OCI-LY1 (cell line): ENCODE results near the gene EDC4.

Source experiments
- H2AFZ ChIP-seq: fragments of 200-600 bp; sonication (generic), shearing (Covaris generic); 2 replicates; pipeline ENCODE4 v1.6.0; 2014; ENCODE audit warnings: antibody characterized with exemption, mild to moderate bottlenecking, low read length
- H3F3A ChIP-seq: fragments of 200-600 bp; sonication (generic), shearing (Covaris generic); 2 replicates; pipeline ENCODE4 v1.6.0; 2014; ENCODE audit warnings: mild to moderate bottlenecking, antibody characterized with exemption, low read length, moderate library complexity; ENCODE audit not compliant: insufficient read depth
- H3K27ac ChIP-seq: fragments of 200-600 bp; sonication (generic); 2 replicates; pipeline ENCODE4 v1.5.1; 2014; ENCODE audit warnings: low read length, mixed run types, mild to moderate bottlenecking, low read depth; ENCODE audit not compliant: poor library complexity, severe bottlenecking
- H3K27me3 ChIP-seq: fragments of 200-600 bp; sonication (generic); 2 replicates; pipeline ENCODE4 v1.6.0; 2014; ENCODE audit warnings: antibody characterized with exemption, mild to moderate bottlenecking, low read length, moderate library complexity; ENCODE audit not compliant: insufficient read depth
- H3K36me3 ChIP-seq: fragments of 200-600 bp; sonication (generic); 2 replicates; pipeline ENCODE4 v1.6.1; 2014; ENCODE audit warnings: mild to moderate bottlenecking, antibody characterized with exemption, low read length, moderate library complexity, mixed read lengths; ENCODE audit not compliant: insufficient read depth
- H3K4me1 ChIP-seq: fragments of 200-600 bp; sonication (generic); 2 replicates; pipeline ENCODE4 v1.5.1; 2014; ENCODE audit warnings: mild to moderate bottlenecking, low read length, moderate library complexity; ENCODE audit not compliant: insufficient read depth, severe bottlenecking
- H3K4me2 ChIP-seq: fragments of 200-600 bp; sonication (generic), shearing (Covaris generic); 2 replicates; pipeline ENCODE4 v1.6.1; 2014; ENCODE audit warnings: low read length
- H3K4me3 ChIP-seq: fragments of 200-600 bp; sonication (generic); 2 replicates; pipeline ENCODE4 v1.5.1; 2014; ENCODE audit warnings: low read length, low read depth, mild to moderate bottlenecking, mixed read lengths; ENCODE audit not compliant: poor library complexity, severe bottlenecking
- H3K79me2 ChIP-seq: fragments of 200-600 bp; shearing (Covaris generic); 2 replicates; pipeline ENCODE4 v1.6.1; 2016; ENCODE audit warnings: mixed run types, low read length, mixed read lengths; ENCODE audit not compliant: insufficient read depth
- H3K9ac ChIP-seq: fragments of 200-600 bp; sonication (generic), shearing (Covaris generic); 2 replicates; pipeline ENCODE4 v1.6.1; 2014; ENCODE audit warnings: mild to moderate bottlenecking, low read length, mixed read lengths
- H3K9me2 ChIP-seq: fragments of 200-600 bp; sonication (generic), shearing (Covaris generic); 2 replicates; pipeline ENCODE4 v1.6.1; 2014; ENCODE audit warnings: low read depth, mild to moderate bottlenecking, low read length, mixed read lengths
- H3K9me3 ChIP-seq: fragments of 200-600 bp; shearing (Covaris generic); 2 replicates; pipeline ENCODE4 v1.6.1; 2014; ENCODE audit warnings: low read length, mixed read lengths
- H4K20me1 ChIP-seq: fragments of 200-600 bp; sonication (generic), shearing (Covaris generic); 2 replicates; pipeline ENCODE4 v1.6.0; 2016; ENCODE audit warnings: mild to moderate bottlenecking, low read length; ENCODE audit not compliant: insufficient read depth
- CTCF ChIP-seq: fragments of 200-600 bp; sonication (generic), shearing (Covaris generic); IDR thresholded peaks from 2 replicates; pipeline ENCODE4 v1.5.1; 2017; ENCODE audit warnings: mild to moderate bottlenecking, antibody characterized with exemption, low read length, moderate library complexity, mixed read lengths
- EZH2 ChIP-seq: fragments of 200-600 bp; sonication (generic), shearing (Covaris generic); IDR thresholded peaks from 2 replicates; pipeline ENCODE4 v1.8.0; 2017; ENCODE audit warnings: borderline replicate concordance, mixed run types, mild to moderate bottlenecking, antibody characterized with exemption, low read length, moderate library complexity, mixed read lengths

Gene EDC4

GRCh38 chr16:67828651-67829050 is 44.2 kb upstream of the EDC4 start:
- H3K4me3 ChIP-seq, result no peak overlapping the region
- no peaks in the 10 kb centered on the region for H3K9me3 ChIP-seq
- no peak overlapping the region for H2AFZ ChIP-seq
- no peak overlapping the region for H3K9ac ChIP-seq
- no peak overlapping the region for H3K27ac ChIP-seq
- 0 out of 2 replicates have a peak, but pooled peaks cover 3% of the 10 kb centered on the region for H3K79me2 ChIP-seq
- H4K20me1 ChIP-seq, result no peaks in the 10 kb centered on the region
- no peaks in the 10 kb centered on the region for H3K9me2 ChIP-seq
- no peak for TF ChIP-seq EZH2
- no peak for TF ChIP-seq CTCF
- H3F3A ChIP-seq, result no peaks in the 10 kb centered on the region
- H3K4me1 ChIP-seq, result peaks cover 19% of the 10 kb centered on the region
- peaks cover 53% of the 10 kb centered on the region; the same call in 1 of the 2 replicates for H3K36me3 ChIP-seq
- no peaks in the 10 kb centered on the region for H3K27me3 ChIP-seq
- H3K4me2 ChIP-seq, result no peak overlapping the region

GRCh38 chr16:67833030-67833414 is 39.8 kb upstream of the EDC4 start:
- Histone ChIP-seq H3F3A (no peaks in the 10 kb centered on the region), H3K4me3 (peak overlapping the region; percentile 78), H3K27me3 (no peaks in the 10 kb centered on the region), H3K36me3 (peaks cover 40% of the 10 kb centered on the region; the same call in 1 of the 2 replicates), H3K4me2 (peak overlapping the region; percentile 100), H3K9me3 (no peaks in the 10 kb centered on the region), H3K4me1 (peaks cover 18% of the 10 kb centered on the region), H3K79me2 (0 out of 2 replicates have a peak, but pooled peaks cover 3% of the 10 kb centered on the region), H3K27ac (no peak overlapping the region), H4K20me1 (no peaks in the 10 kb centered on the region), H3K9ac (peak overlapping the region; percentile 80), H2AFZ (no peak overlapping the region), H3K9me2 (no peaks in the 10 kb centered on the region)
- TF ChIP-seq CTCF (no peak), EZH2 (no peak)

GRCh38 chr16:67833415-67834241 is 39.2 kb upstream of the EDC4 start:
- Histone ChIP-seq H2AFZ (no peak overlapping the region), H3K27ac (no peak overlapping the region), H3K9me2 (no peaks in the 10 kb centered on the region), H3K4me1 (peaks cover 18% of the 10 kb centered on the region), H3K9ac (peak overlapping the region; percentile 80), H3K4me2 (peak overlapping the region; percentile 100), H3K79me2 (0 out of 2 replicates have a peak, but pooled peaks cover 3% of the 10 kb centered on the region), H3K36me3 (peaks cover 34% of the 10 kb centered on the region; the same call in 1 of the 2 replicates), H3K4me3 (peak overlapping the region; percentile 78), H4K20me1 (no peaks in the 10 kb centered on the region), H3K9me3 (no peaks in the 10 kb centered on the region), H3F3A (no peaks in the 10 kb centered on the region), H3K27me3 (no peaks in the 10 kb centered on the region)
- TF ChIP-seq EZH2, result no peak
- TF ChIP-seq CTCF, result no peak
